ENCODE results near the gene SCN5A.

SCN5A gene

GRCh38 chr3:38588371-38588971 is 61.0 kb downstream of the SCN5A start:
- TF ChIP-seq, protein P1, sequence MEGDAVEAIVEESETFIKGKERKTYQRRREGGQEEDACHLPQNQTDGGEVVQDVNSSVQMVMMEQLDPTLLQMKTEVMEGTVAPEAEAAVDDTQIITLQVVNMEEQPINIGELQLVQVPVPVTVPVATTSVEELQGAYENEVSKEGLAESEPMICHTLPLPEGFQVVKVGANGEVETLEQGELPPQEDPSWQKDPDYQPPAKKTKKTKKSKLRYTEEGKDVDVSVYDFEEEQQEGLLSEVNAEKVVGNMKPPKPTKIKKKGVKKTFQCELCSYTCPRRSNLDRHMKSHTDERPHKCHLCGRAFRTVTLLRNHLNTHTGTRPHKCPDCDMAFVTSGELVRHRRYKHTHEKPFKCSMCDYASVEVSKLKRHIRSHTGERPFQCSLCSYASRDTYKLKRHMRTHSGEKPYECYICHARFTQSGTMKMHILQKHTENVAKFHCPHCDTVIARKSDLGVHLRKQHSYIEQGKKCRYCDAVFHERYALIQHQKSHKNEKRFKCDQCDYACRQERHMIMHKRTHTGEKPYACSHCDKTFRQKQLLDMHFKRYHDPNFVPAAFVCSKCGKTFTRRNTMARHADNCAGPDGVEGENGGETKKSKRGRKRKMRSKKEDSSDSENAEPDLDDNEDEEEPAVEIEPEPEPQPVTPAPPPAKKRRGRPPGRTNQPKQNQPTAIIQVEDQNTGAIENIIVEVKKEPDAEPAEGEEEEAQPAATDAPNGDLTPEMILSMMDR (IDR thresholded peaks at IDR 0.05; ENCODE audit: low read length, missing control alignments), result no peak
- no peak for DNase-seq (ENCODE audit: low read depth)
- H3K4me3 ChIP-seq (replicated peaks; ENCODE audit: low read depth, low read length), result no peak overlapping the region

DNA sequence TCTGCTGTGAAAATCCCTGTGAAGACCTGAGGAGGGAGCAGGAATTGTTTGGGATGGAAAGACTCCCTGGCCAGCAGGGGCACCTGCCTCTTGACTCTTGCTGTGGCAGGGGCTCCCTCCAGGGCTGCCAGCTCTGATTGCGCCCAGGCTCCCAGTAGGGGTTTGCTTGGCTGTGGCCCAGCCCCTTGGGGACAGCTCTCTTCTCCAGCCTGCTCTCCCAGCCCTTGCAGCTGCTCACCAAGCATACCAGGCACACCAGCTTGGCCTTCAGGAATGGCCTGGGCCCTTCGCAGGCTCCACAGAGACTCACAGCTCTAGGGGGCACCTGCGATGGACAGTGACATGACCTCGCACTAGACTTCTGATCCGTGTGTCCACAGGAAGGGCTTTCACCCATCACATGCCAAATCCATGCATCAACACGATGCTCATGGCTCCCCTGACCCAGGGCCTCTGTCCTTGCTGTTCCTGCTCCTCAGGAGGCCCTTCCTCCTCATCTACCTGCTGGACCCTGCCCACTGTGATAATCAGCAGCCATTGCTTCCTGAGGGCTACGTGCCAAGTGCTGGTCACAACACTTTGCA is 61.8 kb downstream of the SCN5A start:
- H3K4me3 ChIP-seq (replicated peaks; ENCODE audit: low read depth, low read length), result no peak overlapping the region
- TF ChIP-seq, protein P1 (IDR thresholded peaks at IDR 0.05; ENCODE audit: low read length, missing control alignments), result no peak
- no peak for DNase-seq (ENCODE audit: low read depth)

DNA sequence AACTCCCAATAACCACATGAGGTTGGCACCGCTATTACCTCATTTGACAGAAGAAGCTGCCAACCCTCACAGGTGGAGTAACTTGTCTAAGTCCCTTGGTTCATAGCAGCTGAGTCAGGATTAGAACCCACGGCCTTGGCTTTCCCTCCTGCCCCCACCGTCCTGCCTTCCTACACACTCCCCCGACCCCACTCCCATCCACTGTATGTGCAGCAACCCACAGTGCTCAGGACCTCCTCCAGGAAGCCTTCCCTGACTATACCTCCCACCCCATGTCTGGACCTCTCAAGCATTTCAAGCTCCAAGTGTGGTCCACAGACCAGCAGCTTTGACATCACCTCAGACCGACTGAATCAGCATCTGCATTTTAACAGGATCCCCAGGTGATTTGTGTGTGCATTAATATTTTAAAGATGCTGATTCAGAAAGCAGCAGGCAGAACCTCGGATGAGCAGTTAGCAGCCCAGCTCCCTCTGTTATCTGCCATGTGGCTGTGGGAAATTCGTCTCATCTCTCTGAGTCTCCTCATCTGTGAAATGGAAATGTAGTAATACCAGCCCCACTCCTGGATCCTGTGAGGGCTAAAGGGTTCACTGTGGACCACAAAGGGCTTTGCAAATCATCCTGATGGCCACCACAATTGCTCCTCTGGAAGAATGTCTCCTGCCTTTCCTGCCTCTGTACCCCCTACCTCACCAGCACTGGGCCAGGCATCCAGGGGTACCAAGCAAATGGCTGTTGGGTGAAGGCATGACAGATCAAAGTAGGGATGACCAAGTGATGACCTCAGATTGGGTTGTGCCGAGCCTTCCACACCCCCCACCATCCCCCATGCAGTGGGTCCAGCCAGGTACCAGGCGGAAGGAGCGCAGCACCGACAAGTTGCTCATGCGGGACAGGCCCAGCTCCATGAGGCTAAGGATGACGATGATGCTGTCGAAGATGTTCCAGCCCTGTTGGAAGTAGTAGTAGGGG is 62.7 kb downstream of the SCN5A start:
- TF ChIP-seq, protein P1 (IDR thresholded peaks at IDR 0.05; ENCODE audit: low read length, missing control alignments), result no peak
- no peak overlapping the region for H3K4me3 ChIP-seq (replicated peaks; ENCODE audit: low read depth, low read length)
- no peak for DNase-seq (ENCODE audit: low read depth)

GRCh38 chr3:38585791-38586420 is 63.6 kb downstream of the SCN5A start:
- no peak for DNase-seq (ENCODE audit: low read depth)
- TF ChIP-seq, protein P1 (IDR thresholded peaks at IDR 0.05; ENCODE audit: low read length, missing control alignments), result no peak

GRCh38 chr3:38583688-38584087 is 65.8 kb downstream of the SCN5A start:
- H3K4me3 ChIP-seq (replicated peaks; ENCODE audit: low read depth, low read length), result no peak overlapping the region
- TF ChIP-seq, protein P1 (IDR thresholded peaks at IDR 0.05; ENCODE audit: low read length, missing control alignments), result no peak

More at GRCh38 chr3:38585791-38586420, 63.6 kb downstream of the SCN5A start:
- H3K4me3 ChIP-seq (replicated peaks; ENCODE audit: low read depth, low read length), result no peak overlapping the region

GRCh38 chr3:38582941-38583645 is 66.4 kb downstream of the SCN5A start:
- TF ChIP-seq, protein P1 (IDR thresholded peaks at IDR 0.05; ENCODE audit: low read length, missing control alignments), result no peak
- no peak for DNase-seq (ENCODE audit: low read depth)
- H3K4me3 ChIP-seq (replicated peaks; ENCODE audit: low read depth, low read length), result no peak overlapping the region

More at GRCh38 chr3:38583688-38584087, 65.8 kb downstream of the SCN5A start:
- DNase-seq (ENCODE audit: low read depth), result no peak

Data from fibroblast of pulmonary artery (primary cell).